MCF 10A (cell line): ENCODE measurements around the gene MKLN1. TPM values are rescaled to one million over a fixed set of nuclear protein-coding genes. Genes with fewer than 3 reads are reported as not detected.
A peak's percentile ranks its signal among the peaks of the same experiment; 100 is the strongest.

Experiments used
- BruUV-seq: library from RNA; stranded (reverse); fragments of 400-500 nt; replicated peaks from 2 replicates; lab custom pipeline; 2021; lab: Mats Ljungman, UMichigan
- CTCF ChIA-PET: fragments of 300-600 bp; sonication (Branson Sonifier 250); formaldehyde crosslinking; extraction: SDS; loops from one replicate; lab custom pipeline; 2021; ENCODE audit warnings: antibody characterized with exemption, inconsistent platforms; lab: Yijun Ruan, JAX
- POLR2A ChIA-PET: fragments of 300-600, 350-650 bp; sonication (Branson Sonifier 250); formaldehyde crosslinking; extraction: SDS; loops from one replicate; lab custom pipeline; 2020; ENCODE audit warnings: antibody characterized with exemption, inconsistent platforms; lab: Yijun Ruan, JAX
- DNase-seq: peaks from one replicate; pipeline ENCODE4 v3.0.0-alpha.2; 2018; ENCODE audit not compliant: unreplicated experiment
- H3K27ac Mint-ChIP-seq: one replicate; pipeline ENCODE4 v1.8.0; 2022; ENCODE audit warnings: mild to moderate bottlenecking, low read depth, mixed read lengths; ENCODE audit not compliant: unreplicated experiment
- H3K27me3 Mint-ChIP-seq: one replicate; pipeline ENCODE4 v1.8.0; 2022; ENCODE audit warnings: mixed read lengths; ENCODE audit not compliant: insufficient read depth, unreplicated experiment
- H3K36me3 Mint-ChIP-seq: one replicate; pipeline ENCODE4 v1.8.0; 2022; ENCODE audit warnings: mild to moderate bottlenecking, moderate library complexity, mixed read lengths; ENCODE audit not compliant: insufficient read depth, unreplicated experiment
- H3K4me1 Mint-ChIP-seq: one replicate; pipeline ENCODE4 v1.8.0; 2022; ENCODE audit warnings: mixed read lengths; ENCODE audit not compliant: insufficient read depth, unreplicated experiment
- H3K4me3 Mint-ChIP-seq: one replicate; pipeline ENCODE4 v1.8.0; 2022; ENCODE audit warnings: mild to moderate bottlenecking, moderate library complexity, mixed read lengths; ENCODE audit not compliant: unreplicated experiment
- H3K9me3 Mint-ChIP-seq: one replicate; pipeline ENCODE4 v1.8.0; 2022; ENCODE audit warnings: mixed read lengths; ENCODE audit not compliant: unreplicated experiment
- intact Hi-C: fragments of 100-400 bp; cut with micrococcal nuclease; formaldehyde crosslinking; loops from 2 replicates; pipeline ENCODE4 v1.14.1; 2022
- total RNA-seq: library from RNA; stranded (reverse); gene quantifications from 2 replicates; pipeline ENCODE4 v1.2.3, GENCODE V29; 2022
- TF ChIP-seq, protein P1 (sequence below): fragments of 200-600 bp; IDR thresholded peaks from one replicate; pipeline ENCODE4 v1.8.0; 2022; ENCODE audit warnings: antibody characterized with exemption, mild to moderate bottlenecking; ENCODE audit not compliant: unreplicated experiment

MKLN1 gene
- total RNA-seq, 1 experiment from 2014 or later: 35.6 TPM

DNA sequence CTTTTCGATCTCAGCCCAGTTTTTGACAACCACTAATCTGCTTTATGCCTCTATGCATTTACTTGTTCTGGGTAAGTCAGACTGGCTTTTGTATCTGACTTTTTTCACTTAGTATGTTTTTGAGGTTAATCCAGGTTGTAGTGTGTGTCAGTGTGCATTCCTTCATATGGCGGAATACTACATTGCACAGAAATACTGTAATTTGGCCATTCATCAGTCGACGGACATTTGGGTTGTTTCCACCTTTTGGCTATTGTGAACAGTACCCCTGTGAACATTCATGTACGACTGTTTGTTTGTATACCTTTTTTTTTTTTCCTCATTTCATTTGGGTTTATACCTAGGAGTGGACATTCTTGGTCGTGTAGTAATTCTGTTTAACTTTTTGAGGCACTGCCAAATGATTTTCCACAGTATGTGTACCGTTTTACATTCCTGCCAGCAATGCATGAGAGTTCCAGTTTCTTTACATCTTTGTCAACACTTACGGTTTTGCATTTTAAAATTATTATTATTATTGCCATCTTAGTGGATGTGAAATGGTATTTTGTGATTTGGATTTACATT is 57.4 kb downstream of the MKLN1 start:
- no peak overlapping the region for H3K4me3 Mint-ChIP-seq
- peaks cover 18% of the 10 kb centered on the region for H3K4me1 Mint-ChIP-seq
- ChIA-PET POLR2A (interaction anchor here (0.8 kb wide), 1 partner anchor 8 kb away, joined by 4 read pairs; no protein-coding TSS in a partner anchor), CTCF (no interaction called here)
- intact Hi-C loops: no loop called here
- TF ChIP-seq, protein P1, sequence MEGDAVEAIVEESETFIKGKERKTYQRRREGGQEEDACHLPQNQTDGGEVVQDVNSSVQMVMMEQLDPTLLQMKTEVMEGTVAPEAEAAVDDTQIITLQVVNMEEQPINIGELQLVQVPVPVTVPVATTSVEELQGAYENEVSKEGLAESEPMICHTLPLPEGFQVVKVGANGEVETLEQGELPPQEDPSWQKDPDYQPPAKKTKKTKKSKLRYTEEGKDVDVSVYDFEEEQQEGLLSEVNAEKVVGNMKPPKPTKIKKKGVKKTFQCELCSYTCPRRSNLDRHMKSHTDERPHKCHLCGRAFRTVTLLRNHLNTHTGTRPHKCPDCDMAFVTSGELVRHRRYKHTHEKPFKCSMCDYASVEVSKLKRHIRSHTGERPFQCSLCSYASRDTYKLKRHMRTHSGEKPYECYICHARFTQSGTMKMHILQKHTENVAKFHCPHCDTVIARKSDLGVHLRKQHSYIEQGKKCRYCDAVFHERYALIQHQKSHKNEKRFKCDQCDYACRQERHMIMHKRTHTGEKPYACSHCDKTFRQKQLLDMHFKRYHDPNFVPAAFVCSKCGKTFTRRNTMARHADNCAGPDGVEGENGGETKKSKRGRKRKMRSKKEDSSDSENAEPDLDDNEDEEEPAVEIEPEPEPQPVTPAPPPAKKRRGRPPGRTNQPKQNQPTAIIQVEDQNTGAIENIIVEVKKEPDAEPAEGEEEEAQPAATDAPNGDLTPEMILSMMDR: no peak
- no peaks in the 10 kb centered on the region for H3K9me3 Mint-ChIP-seq
- no TSS peak for BruUV-seq
- no peaks in the 10 kb centered on the region for H3K27me3 Mint-ChIP-seq
- DNase-seq: peak; percentile 24
- no peaks in the 10 kb centered on the region for H3K36me3 Mint-ChIP-seq
- peak overlapping the region; percentile 7 for H3K27ac Mint-ChIP-seq

DNA sequence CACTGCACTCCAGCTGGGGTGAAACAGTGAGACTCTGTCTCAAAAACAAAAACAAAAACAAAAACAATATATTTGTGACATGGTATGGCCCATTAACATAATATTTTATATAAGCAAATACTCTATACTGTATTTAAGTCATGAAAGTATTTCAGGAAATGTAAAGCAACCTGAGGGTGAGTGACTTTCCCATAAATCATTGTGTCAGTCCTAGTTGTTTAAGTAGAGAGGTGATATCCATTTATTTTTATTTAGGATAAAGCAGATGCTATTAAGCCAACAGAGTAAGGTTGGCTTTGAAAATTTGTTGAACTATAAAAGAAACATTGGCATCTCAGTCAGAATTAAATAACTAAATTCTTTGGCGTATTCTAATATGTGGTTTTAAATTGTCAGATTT is 60.5 kb downstream of the MKLN1 start:
- intact Hi-C loops: no loop called here
- Mint-ChIP-seq H3K36me3 (peaks cover 13% of the 10 kb centered on the region), H3K9me3 (no peaks in the 10 kb centered on the region), H3K27ac (no peak overlapping the region), H3K4me3 (no peak overlapping the region), H3K4me1 (peaks cover 18% of the 10 kb centered on the region), H3K27me3 (no peaks in the 10 kb centered on the region)
- POLR2A ChIA-PET: interaction anchor here (0.8 to 1.0 kb wide), 2 partner anchors 10 to 41 kb away, joined by 3 to 4 read pairs; no protein-coding TSS in a partner anchor
- DNase-seq: no peak
- TF ChIP-seq, protein P1: no peak
- no TSS peak for BruUV-seq
- CTCF ChIA-PET: interaction anchor here (1.2 kb wide), 1 partner anchor 319 kb away, joined by 4 read pairs; no protein-coding TSS in a partner anchor

DNA sequence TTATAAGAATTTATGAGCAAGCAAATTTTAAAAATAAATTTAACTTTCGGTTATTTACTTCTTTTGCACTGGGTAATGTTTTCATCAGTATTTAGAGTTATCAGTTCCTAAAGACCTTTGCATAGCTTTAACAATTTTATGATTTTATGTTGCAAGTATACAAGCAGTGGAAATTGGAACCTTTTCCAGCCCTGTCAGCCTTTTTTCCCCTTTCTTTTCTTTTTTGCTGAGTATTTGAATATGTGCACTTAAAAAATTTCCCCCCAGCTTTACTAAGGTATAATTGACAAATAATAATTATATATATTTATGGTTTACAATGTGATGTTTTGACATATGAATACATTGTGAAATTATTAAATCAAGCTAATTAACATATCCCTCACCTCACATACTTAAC is 62.6 kb downstream of the MKLN1 start:
- Mint-ChIP-seq H3K36me3 (peaks cover 15% of the 10 kb centered on the region), H3K4me3 (no peak overlapping the region), H3K9me3 (no peaks in the 10 kb centered on the region), H3K4me1 (peaks cover 5% of the 10 kb centered on the region), H3K27ac (no peak overlapping the region), H3K27me3 (no peaks in the 10 kb centered on the region)
- ChIA-PET CTCF (interaction anchor here (0.7 kb wide), 1 partner anchor 36 kb away, joined by 4 read pairs; no protein-coding TSS in a partner anchor), POLR2A (no interaction called here)
- no TSS peak for BruUV-seq
- intact Hi-C loops: no loop called here
- no peak for DNase-seq
- TF ChIP-seq, protein P1: no peak

DNA sequence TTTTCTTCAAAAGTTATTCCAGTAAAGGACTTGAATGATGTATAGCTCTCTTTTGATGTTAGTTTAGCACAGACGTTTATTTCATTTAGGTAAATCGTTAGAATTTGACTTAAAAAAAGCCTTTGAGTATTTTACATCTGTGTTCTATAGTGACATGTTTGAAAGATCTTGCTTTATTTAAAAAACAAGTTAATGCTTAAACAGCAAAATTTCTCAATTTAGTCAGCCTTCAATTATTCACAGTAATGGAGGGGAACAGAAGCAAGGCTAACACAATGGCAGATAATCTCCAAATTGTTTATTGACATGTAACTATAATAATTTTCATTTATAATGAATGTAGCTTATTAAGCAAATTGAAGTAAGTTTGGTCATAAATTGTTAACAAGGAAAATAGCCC is 63.5 kb downstream of the MKLN1 start:
- no peaks in the 10 kb centered on the region for H3K9me3 Mint-ChIP-seq
- POLR2A ChIA-PET: interaction anchor here (1.2 kb wide), 1 partner anchor 25 kb away, joined by 4 read pairs; no protein-coding TSS in a partner anchor
- no peak overlapping the region for H3K4me3 Mint-ChIP-seq
- TF ChIP-seq, protein P1: no peak
- CTCF ChIA-PET: interaction anchor here (0.6 kb wide), 1 partner anchor 405 kb away, joined by 4 read pairs; no protein-coding TSS in a partner anchor
- no peak for DNase-seq
- no peaks in the 10 kb centered on the region for H3K4me1 Mint-ChIP-seq
- H3K36me3 Mint-ChIP-seq: peaks cover 15% of the 10 kb centered on the region
- BruUV-seq: TSS peak; percentile 4
- H3K27me3 Mint-ChIP-seq: no peaks in the 10 kb centered on the region
- intact Hi-C loops: no loop called here
- no peak overlapping the region for H3K27ac Mint-ChIP-seq
